Stimulated activated CD4-positive, alpha-beta T cell treated with anti-CD3 and anti-CD28 coated beads, Interleukin-2, amount 100 ng/mL, for 4 hours (primary cell): Measurements from ENCODE around the gene PATE3.

Experiments
- DNase-seq: peaks from one replicate; pipeline ENCODE4 v3.0.0-alpha.2; 2020; ENCODE audit warnings: low read depth

PATE3 gene

GRCh38 chr11:125787827-125788226 is at the start of gene PATE3:
Gene PATE3 (plus strand): TSS chr11:125788127. CDS start chr11:125788152, 25 bp downstream.
- no peak for DNase-seq

- DNase-seq, result no peak
These were observed 47.3 kb upstream of the PATE3 start for GRCh38 chr11:125740617-125741016.

GRCh38 chr11:125743681-125744080 is 44.2 kb upstream of the PATE3 start:
- DNase-seq, result no peak

- no peak for DNase-seq
These were observed 41.9 kb upstream of the PATE3 start, which contains the start of gene PATE1 for GRCh38 chr11:125745979-125746378. Gene PATE1 (plus strand): TSS chr11:125746279. CDS start chr11:125746305, 26 bp downstream.

- DNase-seq, result no peak
These were observed 37.3 kb upstream of the PATE3 start for GRCh38 chr11:125750629-125751028.

- DNase-seq, result no peak
These were observed 31.9 kb upstream of the PATE3 start for GRCh38 chr11:125756050-125756449.

- DNase-seq, result no peak
These were observed 25.5 kb upstream of the PATE3 start for GRCh38 chr11:125762445-125762844.

GRCh38 chr11:125763483-125763882 is 24.4 kb upstream of the PATE3 start:
- no peak for DNase-seq

- no peak for DNase-seq
These were observed 21.7 kb upstream of the PATE3 start for GRCh38 chr11:125766251-125766650.

- DNase-seq, result no peak
These were observed 19.4 kb upstream of the PATE3 start for GRCh38 chr11:125768336-125769046.

GRCh38 chr11:125770583-125770982 is 17.3 kb upstream of the PATE3 start:
- DNase-seq, result no peak

GRCh38 chr11:125772834-125773505 is 15.0 kb upstream of the PATE3 start:
- DNase-seq, result no peak

- DNase-seq, result no peak
These were observed 14.4 kb upstream of the PATE3 start for GRCh38 chr11:125773516-125773915.

GRCh38 chr11:125777309-125777708 is 10.6 kb upstream of the PATE3 start:
- DNase-seq, result no peak

GRCh38 chr11:125778728-125779127 is 9.2 kb upstream of the PATE3 start, which contains the start of gene PATE2:
Gene PATE2 (minus strand): TSS chr11:125778828. CDS start chr11:125778773, 55 bp downstream.
- DNase-seq, result no peak

GRCh38 chr11:125784678-125785077 is 3.2 kb upstream of the PATE3 start:
- no peak for DNase-seq

- DNase-seq, result no peak
These were observed 2.9 kb downstream of the PATE3 start for GRCh38 chr11:125790825-125791224.

- no peak for DNase-seq
These were observed 9.7 kb downstream of the PATE3 start for GRCh38 chr11:125797641-125798040.

GRCh38 chr11:125799808-125800207 is 11.9 kb downstream of the PATE3 start:
- DNase-seq, result no peak

- no peak for DNase-seq
These were observed 14.5 kb downstream of the PATE3 start for GRCh38 chr11:125802387-125802786.

GRCh38 chr11:125807909-125808308 is 20.0 kb downstream of the PATE3 start:
- no peak for DNase-seq

GRCh38 chr11:125833016-125833415 is 45.1 kb downstream of the PATE3 start, which contains the start of gene PATE4:
Gene PATE4 (plus strand): TSS chr11:125833316. CDS start chr11:125833360, 44 bp downstream.
- no peak for DNase-seq

- no peak for DNase-seq
These were observed 47.8 kb downstream of the PATE3 start for GRCh38 chr11:125835748-125836147.
